PC-9 (cell line): Measurements from ENCODE around the gene USH2A. TPM values are rescaled to one million over a fixed set of nuclear protein-coding genes. Genes with fewer than 3 reads are reported as not detected.

Experiments used
- BruUV-seq: library from RNA; stranded (reverse); fragments of 400-500 nt; replicated peaks from 2 replicates; lab custom pipeline; 2021; lab: Mats Ljungman, UMichigan
- CTCF ChIA-PET: fragments of 300-600 bp; sonication (Branson Sonifier 250); formaldehyde crosslinking; loops from one replicate; lab custom pipeline; 2022; ENCODE audit warnings: antibody characterized with exemption; lab: Charles Lee
- POLR2A ChIA-PET: fragments of 300-600 bp; sonication (Branson Sonifier 250); formaldehyde crosslinking; loops from one replicate; lab custom pipeline; 2022; ENCODE audit warnings: antibody characterized with exemption; ENCODE audit not compliant: unreplicated experiment; lab: Charles Lee
- DNase-seq, 2 experiments: peaks; one replicate each; pipeline versions ENCODE4 v3.0.0 to v3.0.0-alpha.2; 2015 to 2022; ENCODE audit warnings: mixed read lengths in 1 of 2
- H2AFZ ChIP-seq: fragments of 200-600 bp; sonication (generic); 2 replicates; pipeline ENCODE4 v1.8.1; 2017; ENCODE audit warnings: antibody characterized with exemption
- H3F3A ChIP-seq: fragments of 200-600 bp; sonication (generic); 2 replicates; pipeline ENCODE4 v1.8.1; 2017; ENCODE audit warnings: antibody characterized with exemption, mild to moderate bottlenecking, low read depth; ENCODE audit not compliant: insufficient read depth
- H3K27ac ChIP-seq: fragments of 200-600 bp; sonication (generic); 2 replicates; pipeline ENCODE4 v1.6.1; 2016; ENCODE audit warnings: mixed run types
- H3K27me3 ChIP-seq: fragments of 200-600 bp; sonication (generic); 2 replicates; pipeline ENCODE4 v1.6.1; 2016; ENCODE audit warnings: low read depth, mixed run types; ENCODE audit not compliant: insufficient read depth
- H3K36me3 ChIP-seq: fragments of 200-600 bp; sonication (generic); 2 replicates; pipeline ENCODE4 v1.6.1; 2016; ENCODE audit warnings: low read depth, mixed run types
- H3K4me1 ChIP-seq: fragments of 200-600 bp; sonication (generic); replicated peaks from 2 replicates; pipeline ENCODE4 v1.6.1; 2016; ENCODE audit warnings: mixed run types; ENCODE audit not compliant: insufficient read depth
- H3K4me2 ChIP-seq: fragments of 200-600 bp; sonication (generic); 2 replicates; pipeline ENCODE4 v1.6.1; 2017; ENCODE audit warnings: mixed run types
- H3K4me3 ChIP-seq: fragments of 200-600 bp; sonication (generic); 2 replicates; pipeline ENCODE4 v1.6.1; 2016; ENCODE audit warnings: mixed run types
- H3K79me2 ChIP-seq: fragments of 200-600 bp; sonication (generic); 2 replicates; pipeline ENCODE4 v1.6.1; 2017; ENCODE audit warnings: low read depth, mixed run types
- H3K9me2 ChIP-seq: fragments of 200-600 bp; sonication (generic); 2 replicates; pipeline ENCODE4 v1.8.1; 2017; ENCODE audit warnings: mild to moderate bottlenecking; ENCODE audit not compliant: insufficient read depth
- H3K9me3 ChIP-seq: fragments of 200-600 bp; sonication (generic); 2 replicates; pipeline ENCODE4 v1.8.1; 2016; ENCODE audit warnings: low read depth; ENCODE audit not compliant: insufficient read depth
- H4K20me1 ChIP-seq: fragments of 200-600 bp; sonication (generic); 2 replicates; pipeline ENCODE4 v1.8.1; 2017; ENCODE audit not compliant: insufficient read depth
- CTCF ChIP-seq: fragments of 200-600 bp; sonication (generic); conservative IDR thresholded peaks from 2 replicates; pipeline ENCODE4 v1.6.1; 2017; ENCODE audit warnings: mixed run types, antibody characterized with exemption, mild to moderate bottlenecking, moderate library complexity
- EZH2 ChIP-seq: fragments of 200-600 bp; sonication (generic); IDR thresholded peaks from 2 replicates; pipeline ENCODE4 v1.8.0; 2017; ENCODE audit warnings: antibody characterized with exemption, low read depth
- intact Hi-C: fragments of 100-400 bp; cut with micrococcal nuclease; formaldehyde crosslinking; loops from one replicate; pipeline ENCODE4 v1.10.0; 2022; ENCODE audit not compliant: unreplicated experiment
- total RNA-seq: library from RNA; stranded (reverse); gene quantifications from 2 replicates; pipeline ENCODE4 v1.2.3, GENCODE V29; 2021

The USH2A gene
- total RNA-seq, 1 experiment from 2014 or later: not detected

GRCh38 chr1:216459651-216460207 lies 36.5 kb upstream of the USH2A start:
- H3K27me3 ChIP-seq: no peaks in the 10 kb centered on the region
- peaks cover 8% of the 10 kb centered on the region; the same call in 1 of the 2 replicates for H3K4me1 ChIP-seq
- no peak overlapping the region for H3K4me3 ChIP-seq
- 0 out of 2 replicates have a peak, but pooled peaks cover 4% of the 10 kb centered on the region for H3F3A ChIP-seq
- H3K9me3 ChIP-seq: no peaks in the 10 kb centered on the region
- TF ChIP-seq CTCF (no peak), EZH2 (no peak)
- intact Hi-C loops: no loop called here
- no TSS peak for BruUV-seq
- H3K36me3 ChIP-seq: no peaks in the 10 kb centered on the region
- POLR2A ChIA-PET: no interaction called here
- CTCF ChIA-PET: no interaction called here
- no peaks in the 10 kb centered on the region for H3K9me2 ChIP-seq
- no peak overlapping the region for H3K27ac ChIP-seq
- DNase-seq: no peak
- no peak overlapping the region for H2AFZ ChIP-seq
- no peak overlapping the region for H3K4me2 ChIP-seq
- H4K20me1 ChIP-seq: no peaks in the 10 kb centered on the region
- no peaks in the 10 kb centered on the region for H3K79me2 ChIP-seq

DNA sequence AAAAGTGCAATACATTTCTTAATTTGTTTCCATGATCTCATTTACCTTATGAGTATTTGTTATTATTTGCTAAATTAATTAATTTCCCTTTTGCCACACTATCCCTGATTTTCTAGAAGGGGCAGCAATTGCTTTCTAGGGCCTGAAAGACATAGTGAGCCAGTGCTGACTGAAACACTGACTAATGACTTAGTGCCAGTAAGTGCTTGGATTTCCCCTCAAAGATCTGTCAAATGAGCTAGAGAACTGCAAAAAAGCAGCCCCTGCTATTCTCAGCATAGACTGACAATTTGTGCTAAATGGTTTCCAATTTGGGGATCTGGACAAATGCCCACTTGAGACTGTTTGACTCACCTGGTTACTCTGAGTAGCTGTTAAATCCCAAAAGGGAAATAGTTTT lies 35.6 kb upstream of the USH2A start:
- Histone ChIP-seq H3K9me2 (no peaks in the 10 kb centered on the region), H3K4me1 (no peaks in the 10 kb centered on the region), H3K27me3 (no peaks in the 10 kb centered on the region), H3K36me3 (no peaks in the 10 kb centered on the region), H3K27ac (no peak overlapping the region), H3K79me2 (no peaks in the 10 kb centered on the region), H3K9me3 (no peaks in the 10 kb centered on the region), H3F3A (0 out of 2 replicates have a peak, but pooled peaks cover under 1% of the 10 kb centered on the region), H3K4me3 (no peak overlapping the region), H4K20me1 (no peaks in the 10 kb centered on the region), H2AFZ (no peak overlapping the region; the same call in 1 of the 2 replicates), H3K4me2 (no peak overlapping the region)
- TF ChIP-seq EZH2 (no peak), CTCF (no peak)
- DNase-seq: no peak
- BruUV-seq: no TSS peak
- intact Hi-C loops: no loop called here
- ChIA-PET CTCF (no interaction called here), POLR2A (no interaction called here)

GRCh38 chr1:216457356-216457755 lies 34.1 kb upstream of the USH2A start:
- no peak overlapping the region for H2AFZ ChIP-seq
- H3K9me2 ChIP-seq: no peaks in the 10 kb centered on the region
- no peak overlapping the region for H3K4me3 ChIP-seq
- H3K27ac ChIP-seq: no peak overlapping the region
- no peak overlapping the region for H3K4me2 ChIP-seq
- no peaks in the 10 kb centered on the region for H3K27me3 ChIP-seq
- POLR2A ChIA-PET: no interaction called here
- no peaks in the 10 kb centered on the region for H4K20me1 ChIP-seq
- CTCF ChIA-PET: no interaction called here
- no peak for DNase-seq
- intact Hi-C loops: no loop called here
- no peak for TF ChIP-seq EZH2
- no peaks in the 10 kb centered on the region for H3K79me2 ChIP-seq
- no peaks in the 10 kb centered on the region for H3F3A ChIP-seq
- H3K9me3 ChIP-seq: no peaks in the 10 kb centered on the region
- no peaks in the 10 kb centered on the region for H3K4me1 ChIP-seq
- no TSS peak for BruUV-seq
- no peaks in the 10 kb centered on the region for H3K36me3 ChIP-seq

DNA sequence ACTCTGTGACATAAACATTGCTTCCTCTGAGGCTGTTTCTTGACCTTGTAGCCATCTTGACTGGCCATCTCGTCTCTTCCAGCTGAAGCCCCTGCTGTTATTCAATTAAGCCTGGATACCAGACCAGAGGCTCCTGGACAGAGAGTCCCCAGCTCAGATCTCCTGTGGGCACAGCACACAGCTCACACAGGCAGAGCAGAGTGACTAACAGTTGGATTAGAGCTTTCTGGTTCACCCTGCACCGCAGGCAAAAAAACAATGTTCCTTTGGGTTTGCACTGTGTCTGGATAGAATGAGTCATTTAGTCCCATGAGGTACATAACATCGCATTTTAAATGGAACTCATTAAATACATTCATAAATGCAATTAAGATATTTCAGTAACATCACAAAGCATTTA lies 33.4 kb upstream of the USH2A start:
- intact Hi-C loops: no loop called here
- BruUV-seq: no TSS peak
- CTCF ChIA-PET: no interaction called here
- Histone ChIP-seq H3K4me1 (no peaks in the 10 kb centered on the region), H3K4me3 (no peak overlapping the region), H3K9me2 (no peaks in the 10 kb centered on the region), H2AFZ (0 out of 2 replicates have a peak overlapping the region, but pooled peaks have one; percentile 12), H3K79me2 (no peaks in the 10 kb centered on the region), H3K4me2 (no peak overlapping the region), H3K27me3 (no peaks in the 10 kb centered on the region), H3K9me3 (no peaks in the 10 kb centered on the region), H3K27ac (no peak overlapping the region), H4K20me1 (no peaks in the 10 kb centered on the region), H3F3A (no peaks in the 10 kb centered on the region), H3K36me3 (no peaks in the 10 kb centered on the region)
- no peak for TF ChIP-seq CTCF
- no peak for TF ChIP-seq EZH2
- no peak for DNase-seq
- POLR2A ChIA-PET: no interaction called here
